HepG2 (cell line): ENCODE measurements around the gene ARHGAP21. TPM values are rescaled to one million over a fixed set of nuclear protein-coding genes. Genes with fewer than 3 reads are reported as not detected.
"Not testable (repeated sequence)": the region's sequence is repeated elsewhere in the genome, so short reads cannot be mapped to it uniquely, and the experiment has no call there.

ENCODE experiments used
- ATAC-seq: fragments of 200-7000 bp; cut with Tn5 transposase; 3 replicates; pipeline ENCODE4 v1.9.1; 2020; ENCODE audit warnings: mild to moderate bottlenecking, moderate library complexity
- BruUV-seq: library from RNA; stranded (reverse); fragments of 400-500 nt; replicated peaks from 2 replicates; lab custom pipeline; 2021; lab: Mats Ljungman, UMichigan
- CTCF ChIA-PET: fragments of 300-600 bp; formaldehyde crosslinking; extraction: SDS; loops from one replicate; lab custom pipeline; 2021; ENCODE audit warnings: low total read pairs, inconsistent platforms, low intra/inter-chr PET ratio; lab: Yijun Ruan, JAX
- POLR2A ChIA-PET: fragments of 350-600 bp; sonication (Branson Sonifier 250); formaldehyde crosslinking; loops from one replicate; lab custom pipeline; 2020; ENCODE audit warnings: antibody characterized with exemption, inconsistent platforms; lab: Yijun Ruan, JAX
- DNase-seq: peaks from one replicate; pipeline ENCODE4 v3.0.0-alpha.2; 2015; ENCODE audit warnings: low spot score
- FAIRE-seq: peaks from 3 replicates; lab custom pipeline; 2011; peaks lifted over from hg19 to GRCh38; lab: Jason Lieb, UNC
- H2AFZ ChIP-seq: one replicate; pipeline ENCODE4 v1.6.1; 2011; ENCODE audit warnings: low read length, inconsistent platforms
- H3K27ac ChIP-seq: fragments of 300-600 bp; 3 replicates; pipeline ENCODE4 v1.8.0; 2011; ENCODE audit warnings: mixed run types, mild to moderate bottlenecking, mixed read lengths, low read length, inconsistent platforms; ENCODE audit not compliant: insufficient read depth; ENCODE audit errors: extremely low read length
- H3K27me3 ChIP-seq, 2 experiments: fragments of 200-600 bp in 1 of 2; 2 replicates in 1 of 2; 3 replicates in 1 of 2; pipeline versions ENCODE4 v1.6.0 to v1.8.0; 2011; ENCODE audit warnings: low read length in 2 of 2, mild to moderate bottlenecking in 2 of 2, moderate library complexity in 2 of 2, inconsistent platforms in 1 of 2; ENCODE audit not compliant: insufficient read depth in 2 of 2, control insufficient read depth in 1 of 2
- H3K36me3 ChIP-seq, 2 experiments: fragments of 200-600 bp in 1 of 2; replicated peaks in 1 of 2; 2 replicates in 1 of 2; 3 replicates in 1 of 2; pipeline versions ENCODE4 v1.5.1 to v1.8.0; 2011; ENCODE audit warnings: low read length in 2 of 2, inconsistent platforms in 1 of 2; ENCODE audit not compliant: insufficient read depth in 2 of 2, control insufficient read depth in 1 of 2
- H3K4me1 ChIP-seq: 2 replicates; pipeline ENCODE4 v1.5.1; 2012; ENCODE audit warnings: low read length, inconsistent platforms; ENCODE audit not compliant: insufficient read depth
- H3K4me2 ChIP-seq: 2 replicates; pipeline ENCODE4 v1.6.0; 2011; ENCODE audit warnings: low read depth, low read length, inconsistent platforms
- H3K4me3 ChIP-seq, 3 experiments: fragments of 200-600 bp in 1 of 3; sonication (generic), shearing (Covaris generic) in 1 of 3; replicated peaks in 1 of 3; 2 replicates each; pipeline ENCODE4 v1.5.1; 2011 to 2016; ENCODE audit warnings: low read length in 3 of 3, inconsistent platforms in 2 of 3, low read depth in 2 of 3, mild to moderate bottlenecking in 2 of 3, control low read depth in 1 of 3, mixed read lengths in 1 of 3; ENCODE audit not compliant: insufficient read depth in 1 of 3
- H3K79me2 ChIP-seq: one replicate; pipeline ENCODE4 v1.6.1; 2011; ENCODE audit warnings: low read length, inconsistent platforms; ENCODE audit not compliant: insufficient read depth
- H3K9ac ChIP-seq: 2 replicates; pipeline ENCODE4 v1.6.0; 2011; ENCODE audit warnings: mild to moderate bottlenecking, low read depth, low read length, inconsistent platforms; ENCODE audit not compliant: insufficient read depth
- H3K9me3 ChIP-seq: 2 replicates; pipeline ENCODE4 v1.5.1; 2012; ENCODE audit warnings: mild to moderate bottlenecking, low read length
- H4K20me1 ChIP-seq: 2 replicates; pipeline ENCODE4 v1.6.0; 2011; ENCODE audit warnings: inconsistent platforms, mild to moderate bottlenecking, low read length, moderate library complexity; ENCODE audit not compliant: insufficient read depth
- ZNF781 ChIP-seq: sonication (generic); formaldehyde crosslinking; IDR thresholded peaks from 2 replicates; pipeline ENCODE4 v1.5.1; 2020; ENCODE audit warnings: borderline replicate concordance, mild to moderate bottlenecking, missing genetic modification reagents; ENCODE audit errors: not compliant biosample characterization
- WGBS: methylation state at CpG from one replicate; pipeline ENCODE4 v1.1.6; 2017; ENCODE audit warnings: low lambda C conversion rate; 5-methylcytosine and 5-hydroxymethylcytosine counted together
- in situ Hi-C: cut with HindIII; loops from 2 replicates; pipeline ENCODE4 v1.10.0; 2017; ENCODE audit warnings: low pct_unique_long_range_greater_than_20kb; ENCODE audit not compliant: extremely low pct_ligation_motif_present
- intact Hi-C: fragments of 100-400 bp; cut with micrococcal nuclease; formaldehyde crosslinking; loops from one replicate; pipeline ENCODE4 v1.10.0; 2022; ENCODE audit not compliant: unreplicated experiment
- polyA plus RNA-seq, 8 experiments: library from polyadenylated mRNA; depleted of rRNA in 3 of 8; stranded (reverse) in 7 of 8; unstranded in 1 of 8; fragments of >200 nt; fragmentation: Illumina TruSeq in 4 of 8; extraction: Trizol in 4 of 8; gene quantifications; 2 replicates each; pipeline versions ENCODE4 v1.2.1 to v1.2.3, GENCODE V29; 2011 to 2016; ENCODE audit warnings: low read depth in 4 of 8, missing spikeins in 1 of 8, mixed read lengths in 1 of 8; ENCODE audit not compliant: insufficient read depth in 1 of 8
- total RNA-seq, 5 experiments: library from RNA; depleted of rRNA; stranded (reverse); fragments of >200 nt; fragmentation: Illumina TruSeq; extraction: Trizol; gene quantifications; 2 replicates each; pipeline ENCODE4 v1.2.3, GENCODE V29; 2016; ENCODE audit warnings: low read depth in 1 of 5

ARHGAP21 gene
- total and polyA plus RNA-seq, 2 of the 13 experiments (the other 11 are each of a cell fraction or from before 2014, with no cell fraction given) = 23.9 to 26.6 TPM

GRCh38 chr10:24661376-24661775, 62.3 kb downstream of the ARHGAP21 start (continued):
- TF ChIP-seq ZNF781 = no peak

- H4K20me1 ChIP-seq, H3K4me3 ChIP-seq, FAIRE-seq, POLR2A ChIA-PET, intact Hi-C loops, H3K79me2 ChIP-seq, H3K36me3 ChIP-seq, H3K4me2 ChIP-seq, BruUV-seq, H2AFZ ChIP-seq, DNase-seq, ATAC-seq, H3K9me3 ChIP-seq, H3K4me1 ChIP-seq, H3K9ac ChIP-seq, CTCF ChIA-PET, H3K27me3 ChIP-seq, in situ Hi-C loops, H3K27ac ChIP-seq: not testable (repeated sequence)
- 99% methylated on average over 4 of the region's 4 CpGs for WGBS
These were observed 65.4 kb downstream of the ARHGAP21 start for GRCh38 chr10:24658319-24658718.

GRCh38 chr10:24656326-24656725, 67.4 kb downstream of the ARHGAP21 start:
- H2AFZ ChIP-seq, in situ Hi-C loops, ATAC-seq, H3K79me2 ChIP-seq, H3K9me3 ChIP-seq, H3K4me2 ChIP-seq, DNase-seq, H3K4me3 ChIP-seq, FAIRE-seq, intact Hi-C loops, H3K27me3 ChIP-seq, H3K27ac ChIP-seq, H3K4me1 ChIP-seq, CTCF ChIA-PET, POLR2A ChIA-PET, H3K9ac ChIP-seq, BruUV-seq, H3K36me3 ChIP-seq, H4K20me1 ChIP-seq: not testable (repeated sequence)
- no CpG with 5 or more reads among the region's 33 CpGs for WGBS
